ENCODE data around the gene CFAP161.

DNA sequence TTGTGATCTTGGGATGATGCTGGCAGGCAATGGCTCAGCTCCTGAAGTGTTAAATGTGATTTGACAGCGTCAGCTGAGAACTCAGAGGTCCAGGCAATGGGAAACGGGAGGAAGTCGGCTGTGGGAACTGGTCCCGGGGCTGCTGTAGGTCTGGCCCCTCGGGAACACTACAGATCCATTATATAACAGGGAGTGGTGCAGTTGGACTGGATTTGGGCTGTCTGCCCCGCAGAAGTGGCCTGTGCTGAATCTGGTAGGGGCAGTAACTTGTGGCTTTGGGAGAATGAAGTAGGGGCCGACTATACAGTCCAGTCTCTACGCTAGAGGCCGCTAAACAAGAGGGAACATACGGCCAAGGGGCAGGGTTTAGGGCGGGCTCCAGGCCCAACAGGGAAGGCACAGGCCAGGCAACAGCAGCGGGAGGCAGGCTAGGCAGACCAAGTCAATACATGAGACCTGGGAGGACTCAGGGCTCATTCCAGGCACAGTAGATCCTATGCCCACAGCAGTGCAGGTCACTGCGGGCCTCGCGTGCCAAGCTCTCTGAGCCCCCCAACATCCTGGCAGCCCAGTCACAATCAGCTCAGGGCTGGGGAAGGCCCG, 42.3 kb downstream of the CFAP161 start:
- TF ChIP-seq STAT6 (CRISPR knock-in tag; IDR thresholded peaks at IDR 0.05; ENCODE audit: borderline replicate concordance) (no peak), ZBTB1 (CRISPR knock-in tag; IDR thresholded peaks at IDR 0.05; ENCODE audit: borderline replicate concordance) (no peak), FOXO4 (CRISPR knock-in tag; conservative IDR thresholded peaks at IDR 0.05) (no peak), ZNF597 (CRISPR knock-in tag; IDR thresholded peaks at IDR 0.05) (no peak)
- TF ChIP-seq, protein P1, sequence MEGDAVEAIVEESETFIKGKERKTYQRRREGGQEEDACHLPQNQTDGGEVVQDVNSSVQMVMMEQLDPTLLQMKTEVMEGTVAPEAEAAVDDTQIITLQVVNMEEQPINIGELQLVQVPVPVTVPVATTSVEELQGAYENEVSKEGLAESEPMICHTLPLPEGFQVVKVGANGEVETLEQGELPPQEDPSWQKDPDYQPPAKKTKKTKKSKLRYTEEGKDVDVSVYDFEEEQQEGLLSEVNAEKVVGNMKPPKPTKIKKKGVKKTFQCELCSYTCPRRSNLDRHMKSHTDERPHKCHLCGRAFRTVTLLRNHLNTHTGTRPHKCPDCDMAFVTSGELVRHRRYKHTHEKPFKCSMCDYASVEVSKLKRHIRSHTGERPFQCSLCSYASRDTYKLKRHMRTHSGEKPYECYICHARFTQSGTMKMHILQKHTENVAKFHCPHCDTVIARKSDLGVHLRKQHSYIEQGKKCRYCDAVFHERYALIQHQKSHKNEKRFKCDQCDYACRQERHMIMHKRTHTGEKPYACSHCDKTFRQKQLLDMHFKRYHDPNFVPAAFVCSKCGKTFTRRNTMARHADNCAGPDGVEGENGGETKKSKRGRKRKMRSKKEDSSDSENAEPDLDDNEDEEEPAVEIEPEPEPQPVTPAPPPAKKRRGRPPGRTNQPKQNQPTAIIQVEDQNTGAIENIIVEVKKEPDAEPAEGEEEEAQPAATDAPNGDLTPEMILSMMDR (CRISPR knock-in tag; IDR thresholded peaks at IDR 0.05), result no peak

Measured in HepG2 (cell line).